GM23338 (cell line): Measurements from ENCODE around the gene FGFR3. TPM values are rescaled to one million over a fixed set of nuclear protein-coding genes. Genes with fewer than 3 reads are reported as not detected.

Experiments used
- ATAC-seq: fragments of 200-7000 bp; cut with Tn5 transposase; 3 replicates; pipeline ENCODE4 v1.9.1; 2020
- DNase-seq: peaks from one replicate; pipeline ENCODE4 v3.0.0-alpha.2; 2015; ENCODE audit warnings: low spot score
- H2AFZ ChIP-seq: fragments of 200-600 bp; sonication (generic); 2 replicates; pipeline ENCODE4 v1.8.0; 2016; ENCODE audit warnings: antibody characterized with exemption, mild to moderate bottlenecking, moderate library complexity
- H3F3A ChIP-seq: fragments of 200-600 bp; sonication (generic); replicated peaks from 2 replicates; pipeline ENCODE4 v1.8.0; 2017; ENCODE audit warnings: antibody characterized with exemption, mixed run types, low read depth
- H3K27ac ChIP-seq: fragments of 200-600 bp; sonication (generic); 2 replicates; pipeline ENCODE4 v1.6.1; 2016; ENCODE audit warnings: low read depth
- H3K27me3 ChIP-seq: fragments of 200-600 bp; sonication (generic); 2 replicates; pipeline ENCODE4 v1.8.0; 2016; ENCODE audit warnings: mild to moderate bottlenecking, mixed run types, moderate library complexity; ENCODE audit not compliant: insufficient read depth
- H3K36me3 ChIP-seq: fragments of 200-600 bp; sonication (generic); 2 replicates; pipeline ENCODE4 v1.8.0; 2016; ENCODE audit warnings: mild to moderate bottlenecking; ENCODE audit not compliant: insufficient read depth
- H3K4me1 ChIP-seq: fragments of 200-600 bp; sonication (generic); 2 replicates; pipeline ENCODE4 v1.8.0; 2016; ENCODE audit warnings: mild to moderate bottlenecking, moderate library complexity; ENCODE audit not compliant: insufficient read depth
- H3K4me2 ChIP-seq: fragments of 200-600 bp; sonication (generic); 2 replicates; pipeline ENCODE4 v1.7.1; 2017; ENCODE audit warnings: mixed run types
- H3K4me3 ChIP-seq: fragments of 200-600 bp; sonication (generic); 2 replicates; pipeline ENCODE4 v1.6.1; 2016; ENCODE audit warnings: mixed run types
- H3K79me2 ChIP-seq: fragments of 200-600 bp; sonication (generic); replicated peaks from 2 replicates; pipeline ENCODE4 v1.8.0; 2017; ENCODE audit warnings: mild to moderate bottlenecking; ENCODE audit not compliant: insufficient read depth
- H3K9me2 ChIP-seq: fragments of 200-600 bp; sonication (generic); 2 replicates; pipeline ENCODE4 v1.8.0; 2017; ENCODE audit not compliant: insufficient read depth
- H4K20me1 ChIP-seq: fragments of 200-600 bp; sonication (generic); replicated peaks from 2 replicates; pipeline ENCODE4 v1.8.0; 2017; ENCODE audit warnings: mild to moderate bottlenecking; ENCODE audit not compliant: insufficient read depth
- H3K27ac Mint-ChIP-seq: 2 replicates; pipeline ENCODE4 v1.8.0; 2020; ENCODE audit warnings: inconsistent platforms, mild to moderate bottlenecking, moderate library complexity, mixed read lengths
- H3K27me3 Mint-ChIP-seq: 3 replicates; pipeline ENCODE4 v1.8.0; 2022; ENCODE audit warnings: low read depth, mild to moderate bottlenecking, moderate library complexity, mixed read lengths, inconsistent platforms; ENCODE audit not compliant: insufficient read depth, poor library complexity
- H3K36me3 Mint-ChIP-seq: 3 replicates; pipeline ENCODE4 v1.8.0; 2021; ENCODE audit warnings: low read depth, mild to moderate bottlenecking, inconsistent platforms, moderate library complexity, mixed read lengths
- H3K4me1 Mint-ChIP-seq: 3 replicates; pipeline ENCODE4 v1.8.0; 2020; ENCODE audit warnings: mild to moderate bottlenecking, inconsistent platforms, mixed read lengths
- H3K4me3 Mint-ChIP-seq: 3 replicates; pipeline ENCODE4 v1.8.0; 2021; ENCODE audit warnings: moderate library complexity, mild to moderate bottlenecking, inconsistent platforms, mixed read lengths
- H3K9me3 Mint-ChIP-seq: 3 replicates; pipeline ENCODE4 v1.8.0; 2020; ENCODE audit warnings: moderate library complexity, mild to moderate bottlenecking, inconsistent platforms, mixed read lengths
- CREB1 ChIP-seq: fragments of 250-450 bp; sonication (Bioruptor Pico); IDR thresholded peaks from 2 replicates; pipeline ENCODE4 v1.5.0; 2020; ENCODE audit warnings: low read depth, mild to moderate bottlenecking, moderate library complexity
- JUNB ChIP-seq: IDR thresholded peaks from one replicate; pipeline ENCODE4 v1.6.1; 2016; ENCODE audit warnings: antibody characterized with exemption; ENCODE audit not compliant: unreplicated experiment
- NANOG ChIP-seq: IDR thresholded peaks from 2 replicates; pipeline ENCODE4 v1.6.1; 2016; ENCODE audit warnings: antibody characterized with exemption, borderline replicate concordance
- STAT1 ChIP-seq: IDR thresholded peaks from one replicate; pipeline ENCODE4 v1.6.1; 2016; ENCODE audit warnings: antibody characterized with exemption; ENCODE audit not compliant: unreplicated experiment
- ZNF114 ChIP-seq: fragments of 250-450 bp; sonication (Bioruptor Pico); IDR thresholded peaks from 2 replicates; pipeline ENCODE4 v1.5.0; 2020; ENCODE audit warnings: mild to moderate bottlenecking, moderate library complexity
- ZNF331 ChIP-seq: fragments of 250-450 bp; sonication (Bioruptor Pico); IDR thresholded peaks from 2 replicates; pipeline ENCODE4 v1.5.0; 2020; ENCODE audit warnings: low read depth, mild to moderate bottlenecking, moderate library complexity
- polyA plus RNA-seq: library from polyadenylated mRNA; unstranded; fragments of >200 nt; fragmentation: Nextera tagmentation; extraction: Ambion mirVana; gene quantifications from 2 replicates; pipeline ENCODE4 v1.2.1, GENCODE V29; 2016
- total RNA-seq: library from RNA; depleted of rRNA; stranded (reverse); fragments of >200 nt; shearing (Covaris generic); gene quantifications from 2 replicates; pipeline ENCODE4 v1.2.3, GENCODE V29; 2014
- TF ChIP-seq, protein P1 (sequence below): fragments of 250-450 bp; sonication (Bioruptor Pico); IDR thresholded peaks from 2 replicates; pipeline ENCODE4 v1.5.0; 2020; ENCODE audit warnings: mild to moderate bottlenecking, moderate library complexity
- TF ChIP-seq, protein P2 (sequence below), 2 experiments: fragments of 200-600 bp in 1 of 2; sonication (generic) in 1 of 2; conservative IDR thresholded peaks; 2 replicates each; pipeline versions ENCODE4 v1.5.1 to v1.6.1; 2016 to 2017; ENCODE audit warnings: antibody characterized with exemption in 2 of 2, low read depth in 2 of 2, mild to moderate bottlenecking in 2 of 2, moderate library complexity in 1 of 2
- TF ChIP-seq, protein P3 (sequence below): IDR thresholded peaks from 2 replicates; pipeline ENCODE4 v1.6.1; 2016; ENCODE audit warnings: antibody characterized with exemption

Gene FGFR3
- total and polyA plus RNA-seq, 2 experiments from 2014 or later, result 3.6 to 17.4 TPM

DNA sequence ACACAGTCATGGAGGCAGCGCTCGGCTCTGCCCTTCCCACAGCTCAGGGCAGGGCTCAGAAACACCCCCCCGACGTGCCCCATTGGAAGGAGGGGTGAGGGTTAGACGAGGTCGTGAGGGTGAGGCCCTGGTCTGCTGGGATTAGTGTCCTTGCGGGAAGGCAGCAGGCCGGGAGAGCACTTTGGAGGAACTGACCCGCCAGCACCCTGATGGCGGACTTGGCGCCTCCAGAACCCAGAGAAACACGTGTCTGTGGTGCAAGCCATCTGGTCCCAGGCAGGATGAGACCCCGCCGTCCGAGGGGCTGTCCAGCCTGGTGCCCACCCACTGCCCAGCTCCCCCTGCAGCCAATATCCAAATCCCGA, 45.5 kb upstream of the FGFR3 start:
- TF ChIP-seq CREB1 (CRISPR knock-in tag), result no peak
- TF ChIP-seq STAT1, result no peak
- TF ChIP-seq NANOG, result no peak
- TF ChIP-seq ZNF331 (CRISPR knock-in tag), result no peak
- no peak for TF ChIP-seq ZNF114 (CRISPR knock-in tag)
- TF ChIP-seq, protein P1, sequence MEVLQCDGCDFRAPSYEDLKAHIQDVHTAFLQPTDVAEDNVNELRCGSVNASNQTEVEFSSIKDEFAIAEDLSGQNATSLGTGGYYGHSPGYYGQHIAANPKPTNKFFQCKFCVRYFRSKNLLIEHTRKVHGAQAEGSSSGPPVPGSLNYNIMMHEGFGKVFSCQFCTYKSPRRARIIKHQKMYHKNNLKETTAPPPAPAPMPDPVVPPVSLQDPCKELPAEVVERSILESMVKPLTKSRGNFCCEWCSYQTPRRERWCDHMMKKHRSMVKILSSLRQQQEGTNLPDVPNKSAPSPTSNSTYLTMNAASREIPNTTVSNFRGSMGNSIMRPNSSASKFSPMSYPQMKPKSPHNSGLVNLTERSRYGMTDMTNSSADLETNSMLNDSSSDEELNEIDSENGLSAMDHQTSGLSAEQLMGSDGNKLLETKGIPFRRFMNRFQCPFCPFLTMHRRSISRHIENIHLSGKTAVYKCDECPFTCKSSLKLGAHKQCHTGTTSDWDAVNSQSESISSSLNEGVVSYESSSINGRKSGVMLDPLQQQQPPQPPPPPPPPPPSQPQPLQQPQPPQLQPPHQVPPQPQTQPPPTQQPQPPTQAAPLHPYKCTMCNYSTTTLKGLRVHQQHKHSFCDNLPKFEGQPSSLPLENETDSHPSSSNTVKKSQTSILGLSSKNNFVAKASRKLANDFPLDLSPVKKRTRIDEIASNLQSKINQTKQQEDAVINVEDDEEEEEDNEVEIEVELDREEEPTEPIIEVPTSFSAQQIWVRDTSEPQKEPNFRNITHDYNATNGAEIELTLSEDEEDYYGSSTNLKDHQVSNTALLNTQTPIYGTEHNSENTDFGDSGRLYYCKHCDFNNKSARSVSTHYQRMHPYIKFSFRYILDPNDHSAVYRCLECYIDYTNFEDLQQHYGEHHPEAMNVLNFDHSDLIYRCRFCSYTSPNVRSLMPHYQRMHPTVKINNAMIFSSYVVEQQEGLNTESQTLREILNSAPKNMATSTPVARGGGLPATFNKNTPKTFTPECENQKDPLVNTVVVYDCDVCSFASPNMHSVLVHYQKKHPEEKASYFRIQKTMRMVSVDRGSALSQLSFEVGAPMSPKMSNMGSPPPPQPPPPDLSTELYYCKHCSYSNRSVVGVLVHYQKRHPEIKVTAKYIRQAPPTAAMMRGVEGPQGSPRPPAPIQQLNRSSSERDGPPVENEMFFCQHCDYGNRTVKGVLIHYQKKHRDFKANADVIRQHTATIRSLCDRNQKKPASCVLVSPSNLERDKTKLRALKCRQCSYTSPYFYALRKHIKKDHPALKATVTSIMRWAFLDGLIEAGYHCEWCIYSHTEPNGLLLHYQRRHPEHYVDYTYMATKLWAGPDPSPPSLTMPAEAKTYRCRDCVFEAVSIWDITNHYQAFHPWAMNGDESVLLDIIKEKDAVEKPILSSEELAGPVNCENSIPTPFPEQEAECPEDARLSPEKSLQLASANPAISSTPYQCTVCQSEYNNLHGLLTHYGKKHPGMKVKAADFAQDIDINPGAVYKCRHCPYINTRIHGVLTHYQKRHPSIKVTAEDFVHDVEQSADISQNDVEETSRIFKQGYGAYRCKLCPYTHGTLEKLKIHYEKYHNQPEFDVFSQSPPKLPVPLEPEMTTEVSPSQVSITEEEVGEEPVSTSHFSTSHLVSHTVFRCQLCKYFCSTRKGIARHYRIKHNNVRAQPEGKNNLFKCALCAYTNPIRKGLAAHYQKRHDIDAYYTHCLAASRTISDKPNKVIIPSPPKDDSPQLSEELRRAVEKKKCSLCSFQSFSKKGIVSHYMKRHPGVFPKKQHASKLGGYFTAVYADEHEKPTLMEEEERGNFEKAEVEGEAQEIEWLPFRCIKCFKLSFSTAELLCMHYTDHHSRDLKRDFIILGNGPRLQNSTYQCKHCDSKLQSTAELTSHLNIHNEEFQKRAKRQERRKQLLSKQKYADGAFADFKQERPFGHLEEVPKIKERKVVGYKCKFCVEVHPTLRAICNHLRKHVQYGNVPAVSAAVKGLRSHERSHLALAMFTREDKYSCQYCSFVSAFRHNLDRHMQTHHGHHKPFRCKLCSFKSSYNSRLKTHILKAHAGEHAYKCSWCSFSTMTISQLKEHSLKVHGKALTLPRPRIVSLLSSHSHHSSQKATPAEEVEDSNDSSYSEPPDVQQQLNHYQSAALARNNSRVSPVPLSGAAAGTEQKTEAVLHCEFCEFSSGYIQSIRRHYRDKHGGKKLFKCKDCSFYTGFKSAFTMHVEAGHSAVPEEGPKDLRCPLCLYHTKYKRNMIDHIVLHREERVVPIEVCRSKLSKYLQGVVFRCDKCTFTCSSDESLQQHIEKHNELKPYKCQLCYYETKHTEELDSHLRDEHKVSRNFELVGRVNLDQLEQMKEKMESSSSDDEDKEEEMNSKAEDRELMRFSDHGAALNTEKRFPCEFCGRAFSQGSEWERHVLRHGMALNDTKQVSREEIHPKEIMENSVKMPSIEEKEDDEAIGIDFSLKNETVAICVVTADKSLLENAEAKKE, result no peak
- no peak for TF ChIP-seq JUNB
- TF ChIP-seq, protein P2, sequence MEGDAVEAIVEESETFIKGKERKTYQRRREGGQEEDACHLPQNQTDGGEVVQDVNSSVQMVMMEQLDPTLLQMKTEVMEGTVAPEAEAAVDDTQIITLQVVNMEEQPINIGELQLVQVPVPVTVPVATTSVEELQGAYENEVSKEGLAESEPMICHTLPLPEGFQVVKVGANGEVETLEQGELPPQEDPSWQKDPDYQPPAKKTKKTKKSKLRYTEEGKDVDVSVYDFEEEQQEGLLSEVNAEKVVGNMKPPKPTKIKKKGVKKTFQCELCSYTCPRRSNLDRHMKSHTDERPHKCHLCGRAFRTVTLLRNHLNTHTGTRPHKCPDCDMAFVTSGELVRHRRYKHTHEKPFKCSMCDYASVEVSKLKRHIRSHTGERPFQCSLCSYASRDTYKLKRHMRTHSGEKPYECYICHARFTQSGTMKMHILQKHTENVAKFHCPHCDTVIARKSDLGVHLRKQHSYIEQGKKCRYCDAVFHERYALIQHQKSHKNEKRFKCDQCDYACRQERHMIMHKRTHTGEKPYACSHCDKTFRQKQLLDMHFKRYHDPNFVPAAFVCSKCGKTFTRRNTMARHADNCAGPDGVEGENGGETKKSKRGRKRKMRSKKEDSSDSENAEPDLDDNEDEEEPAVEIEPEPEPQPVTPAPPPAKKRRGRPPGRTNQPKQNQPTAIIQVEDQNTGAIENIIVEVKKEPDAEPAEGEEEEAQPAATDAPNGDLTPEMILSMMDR (conservative IDR thresholded peaks at IDR 0.05; ENCODE audit: low read depth in 2 of 2), result no peak
- TF ChIP-seq, protein P3, sequence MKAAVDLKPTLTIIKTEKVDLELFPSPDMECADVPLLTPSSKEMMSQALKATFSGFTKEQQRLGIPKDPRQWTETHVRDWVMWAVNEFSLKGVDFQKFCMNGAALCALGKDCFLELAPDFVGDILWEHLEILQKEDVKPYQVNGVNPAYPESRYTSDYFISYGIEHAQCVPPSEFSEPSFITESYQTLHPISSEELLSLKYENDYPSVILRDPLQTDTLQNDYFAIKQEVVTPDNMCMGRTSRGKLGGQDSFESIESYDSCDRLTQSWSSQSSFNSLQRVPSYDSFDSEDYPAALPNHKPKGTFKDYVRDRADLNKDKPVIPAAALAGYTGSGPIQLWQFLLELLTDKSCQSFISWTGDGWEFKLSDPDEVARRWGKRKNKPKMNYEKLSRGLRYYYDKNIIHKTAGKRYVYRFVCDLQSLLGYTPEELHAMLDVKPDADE, result no peak
- peaks cover 13% of the 10 kb centered on the region for H3K27me3 Mint-ChIP-seq
- H3K27ac Mint-ChIP-seq, result no peak overlapping the region
- Histone ChIP-seq H2AFZ (no peak overlapping the region), H3K27me3 (no peaks in the 10 kb centered on the region), H3K4me2 (no peak overlapping the region), H3K27ac (no peak overlapping the region), H3K4me1 (no peaks in the 10 kb centered on the region), H3K36me3 (peaks cover 9% of the 10 kb centered on the region; the same call in 1 of the 2 replicates), H3F3A (peaks cover 5% of the 10 kb centered on the region; the same call in 1 of the 2 replicates), H3K9me2 (no peaks in the 10 kb centered on the region), H3K4me3 (no peak overlapping the region), H4K20me1 (no peaks in the 10 kb centered on the region; the same call in 1 of the 2 replicates), H3K79me2 (no peaks in the 10 kb centered on the region)
- no peaks in the 10 kb centered on the region; the same call in 2 of the 3 replicates for H3K9me3 Mint-ChIP-seq
- ATAC-seq (no peak), DNase-seq (no peak)
- H3K4me3 Mint-ChIP-seq, result no peak overlapping the region
- no peaks in the 10 kb centered on the region; the same call in 2 of the 3 replicates for H3K4me1 Mint-ChIP-seq
- H3K36me3 Mint-ChIP-seq, result peaks cover 25% of the 10 kb centered on the region
